EL (cell line): ENCODE data around the gene OTUB2.
A peak's percentile ranks its signal among the peaks of the same experiment; 100 is the strongest.
"Not testable (repeated sequence)": the region's sequence is repeated elsewhere in the genome, so short reads cannot be mapped to it uniquely, and the experiment has no call there.

ENCODE experiments used
- DNase-seq: peaks from one replicate; pipeline ENCODE4 v3.0.0-alpha.2; 2016

OTUB2 gene

GRCh38 chr14:94059998-94060397, 33.9 kb downstream of the OTUB2 start:
- no peak for DNase-seq

GRCh38 chr14:94062344-94062940, 36.3 kb downstream of the OTUB2 start:
- peak; percentile 65 for DNase-seq

GRCh38 chr14:94066089-94066676, 40.0 kb downstream of the OTUB2 start:
- no peak for DNase-seq

GRCh38 chr14:94072076-94072475, 45.9 kb downstream of the OTUB2 start:
- not testable (repeated sequence) for DNase-seq

GRCh38 chr14:94074534-94074933, 48.4 kb downstream of the OTUB2 start:
- no peak for DNase-seq

GRCh38 chr14:94075008-94075407, 48.9 kb downstream of the OTUB2 start:
- DNase-seq = no peak

- no peak for DNase-seq
Measured at GRCh38 chr14:94077111-94077821, 51.1 kb downstream of the OTUB2 start.

GRCh38 chr14:94077823-94078222, 51.7 kb downstream of the OTUB2 start:
- no peak for DNase-seq

GRCh38 chr14:94079891-94080620, 53.9 kb downstream of the OTUB2 start:
- peak; percentile 58 for DNase-seq

- DNase-seq = peak; percentile 96
Measured at GRCh38 chr14:94080621-94081385, 54.7 kb downstream of the OTUB2 start, which contains the start of the genes DDX24 and IFI27L1. DDX24 (minus strand) TSS chr14:94081202; CDS start chr14:94079742, 1,460 bp downstream. IFI27L1 (plus strand) TSS chr14:94081310; CDS start chr14:94096938, 15,628 bp downstream.

GRCh38 chr14:94081386-94081820, 55.3 kb downstream of the OTUB2 start:
- DNase-seq = no peak

GRCh38 chr14:94087891-94088290, 61.8 kb downstream of the OTUB2 start:
- DNase-seq = no peak

GRCh38 chr14:94088516-94088915, 62.4 kb downstream of the OTUB2 start:
- DNase-seq = peak; percentile 67

- peak; percentile 72 for DNase-seq
Measured at GRCh38 chr14:94089479-94089878, 63.3 kb downstream of the OTUB2 start.

- DNase-seq = no peak
Measured at GRCh38 chr14:94093418-94093817, 67.3 kb downstream of the OTUB2 start.

GRCh38 chr14:94097091-94097490, 71.0 kb downstream of the OTUB2 start:
- DNase-seq = no peak
